A673 (cell line): ENCODE data around the gene IRX6.

ENCODE experiments used
- EZH2 ChIP-seq: fragments of 200-600 bp; sonication (generic); IDR thresholded peaks from 2 replicates; pipeline ENCODE4 v1.6.1; 2017; ENCODE audit warnings: borderline replicate concordance, low read depth, mild to moderate bottlenecking, mixed read lengths, antibody characterized with exemption, low read length; ENCODE audit not compliant: poor library complexity, severe bottlenecking
- TF ChIP-seq, protein P1 (sequence below): fragments of 300-800, 200-600 bp; sonication (generic); conservative IDR thresholded peaks from 2 replicates; pipeline ENCODE4 v1.5.1; 2017; ENCODE audit warnings: low read depth, mild to moderate bottlenecking, antibody characterized with exemption, low read length, moderate library complexity, mixed read lengths

DNA sequence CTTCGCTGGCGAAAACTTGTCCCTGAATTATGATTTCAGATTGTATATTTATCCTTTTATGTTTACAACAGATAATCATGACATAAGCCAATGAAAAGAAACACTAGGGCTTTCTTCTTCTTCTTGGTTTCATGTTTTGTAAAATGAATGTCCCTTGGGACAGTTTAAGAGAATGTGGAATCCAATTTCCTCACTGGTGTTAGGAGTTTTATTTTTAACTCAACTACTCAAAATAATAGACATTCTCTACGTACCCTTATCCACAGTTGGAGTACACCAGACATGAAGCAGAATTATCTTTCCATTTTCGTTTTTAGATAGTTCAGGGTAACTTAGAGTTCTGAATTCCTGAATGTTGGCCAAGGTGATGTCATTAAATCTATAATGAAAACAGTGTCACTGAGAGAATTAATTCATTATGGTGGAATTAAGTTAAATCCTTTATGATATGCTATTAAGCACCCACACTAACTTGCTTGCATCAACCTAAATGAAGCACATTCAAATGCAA is 43.4 kb downstream of the IRX6 start:
- TF ChIP-seq, protein P1, sequence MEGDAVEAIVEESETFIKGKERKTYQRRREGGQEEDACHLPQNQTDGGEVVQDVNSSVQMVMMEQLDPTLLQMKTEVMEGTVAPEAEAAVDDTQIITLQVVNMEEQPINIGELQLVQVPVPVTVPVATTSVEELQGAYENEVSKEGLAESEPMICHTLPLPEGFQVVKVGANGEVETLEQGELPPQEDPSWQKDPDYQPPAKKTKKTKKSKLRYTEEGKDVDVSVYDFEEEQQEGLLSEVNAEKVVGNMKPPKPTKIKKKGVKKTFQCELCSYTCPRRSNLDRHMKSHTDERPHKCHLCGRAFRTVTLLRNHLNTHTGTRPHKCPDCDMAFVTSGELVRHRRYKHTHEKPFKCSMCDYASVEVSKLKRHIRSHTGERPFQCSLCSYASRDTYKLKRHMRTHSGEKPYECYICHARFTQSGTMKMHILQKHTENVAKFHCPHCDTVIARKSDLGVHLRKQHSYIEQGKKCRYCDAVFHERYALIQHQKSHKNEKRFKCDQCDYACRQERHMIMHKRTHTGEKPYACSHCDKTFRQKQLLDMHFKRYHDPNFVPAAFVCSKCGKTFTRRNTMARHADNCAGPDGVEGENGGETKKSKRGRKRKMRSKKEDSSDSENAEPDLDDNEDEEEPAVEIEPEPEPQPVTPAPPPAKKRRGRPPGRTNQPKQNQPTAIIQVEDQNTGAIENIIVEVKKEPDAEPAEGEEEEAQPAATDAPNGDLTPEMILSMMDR: no peak
- TF ChIP-seq EZH2: no peak
